Spleen (tissue), 7 donors: ENCODE measurements around the gene CCDC192.

ENCODE experiments used
- CTCF ChIP-seq, 11 experiments: fragments of 200-600 bp in 7 of 11; fragments of 450-650 bp in 4 of 11; sonication (generic) in 4 of 11; IDR thresholded peaks in 8 of 11; conservative IDR thresholded peaks in 3 of 11; 1 replicate in 7 of 11; 2 replicates in 4 of 11; pipeline versions ENCODE4 v1.4.0 to v1.8.0; 2016 to 2021; ENCODE audit warnings: antibody characterized with exemption in 11 of 11, inconsistent platforms in 4 of 11, mild to moderate bottlenecking in 1 of 11
- POLR2A ChIP-seq, 3 donors: fragments of 450-650 bp; IDR thresholded peaks; one replicate each; pipeline ENCODE4 v1.5.1; 2017; ENCODE audit warnings: antibody characterized with exemption in 3 of 3, mild to moderate bottlenecking in 1 of 3
- donor health status: DM: no; HTN: no; CAD: no; lungs with moderate emphysema.
- donor health status: DM: no; HTN: no; CAD: no.
- donor health status: DM: no; HTN: no; CAD: no.

- TF ChIP-seq POLR2A (IDR thresholded peaks at IDR 0.05) (no peak), CTCF (IDR thresholded peaks at IDR 0.05 in 8 of 11, conservative IDR thresholded peaks at IDR 0.05 in 3 of 11) (no peak)
These were observed 69.3 kb downstream of the CCDC192 start for GRCh38 chr5:127772531-127772930.
